Measurements from ENCODE around the gene CHEK1. TPM values are rescaled to one million over a fixed set of nuclear protein-coding genes. Genes with fewer than 3 reads are reported as not detected.

The CHEK1 gene
- total RNA-seq, 6 experiments from 2014 or later: 0.59 to 6.9 (median 1.7) TPM

Small RNA genes within 50 kb of the gene (small RNA-seq; reads per million reads assigned to genes)
- gene RNU2-35P: 0 to 0.13 reads per million in 2 experiments

Other genes starting within 250 kb of the CHEK1 start
- gene FEZ1, start 128.9 kb upstream of the CHEK1 start, total RNA-seq: 1 to 10 TPM; 3.4 to 5.3 (median 4.4) TPM
- 100 to 1,000 TPM in 5 of 6 experiments, 10 to 100 TPM in 1; 74.4 to 232 (median 113) TPM for gene EI24, start 55.7 kb upstream of the CHEK1 start, total RNA-seq
- 100 to 1,000 TPM in 1 of 6 experiments, 10 to 100 TPM in 5; 73.3 to 108 (median 86.8) TPM for gene STT3A, start 32.3 kb upstream of the CHEK1 start, total RNA-seq
- gene ACRV1, start 55.7 kb downstream of the CHEK1 start, total RNA-seq: not detected
- not detected for gene PATE1, start 121.1 kb downstream of the CHEK1 start, total RNA-seq
- gene PATE2, start 153.7 kb downstream of the CHEK1 start, total RNA-seq: not detected
- not detected for gene PATE3, start 163.0 kb downstream of the CHEK1 start, total RNA-seq
- not detected for gene PATE4, start 208.2 kb downstream of the CHEK1 start, total RNA-seq

All from right lobe of liver (tissue), 5 donors.